Activated CD4-positive, alpha-beta memory T cell treated with anti-CD3 and anti-CD28 coated beads, Interleukin-2, amount 10 ng/mL, durations not matched to agents 7 days and 5 days (primary cell): ENCODE data around the gene PSMD13. TPM values are rescaled to one million over a fixed set of nuclear protein-coding genes. Genes with fewer than 3 reads are reported as not detected.
A peak's percentile ranks its signal among the peaks of the same experiment; 100 is the strongest.

Experiments used
- CTCF ChIA-PET: fragments of 350-600 bp; sonication (Branson Sonifier 250); formaldehyde crosslinking; loops from one replicate; lab custom pipeline; 2021; ENCODE audit warnings: antibody characterized with exemption, inconsistent platforms; lab: Charles Lee
- POLR2A ChIA-PET: fragments of 350-600 bp; sonication (Branson Sonifier 250); formaldehyde crosslinking; loops from one replicate; lab custom pipeline; 2021; ENCODE audit warnings: antibody characterized with exemption; lab: Charles Lee
- DNase-seq: peaks from one replicate; pipeline ENCODE4 v3.0.0-alpha.2; 2020
- H3K27ac Mint-ChIP-seq: one replicate; pipeline ENCODE4 v1.8.0; 2021; ENCODE audit warnings: mild to moderate bottlenecking, mixed read lengths
- H3K27me3 Mint-ChIP-seq: one replicate; pipeline ENCODE4 v1.8.0; 2021; ENCODE audit warnings: mixed read lengths
- H3K36me3 Mint-ChIP-seq: one replicate; pipeline ENCODE4 v1.8.0; 2021; ENCODE audit warnings: low read depth, mixed read lengths
- H3K4me1 Mint-ChIP-seq: one replicate; pipeline ENCODE4 v1.8.0; 2021; ENCODE audit warnings: mixed read lengths
- H3K4me3 Mint-ChIP-seq: one replicate; pipeline ENCODE4 v1.8.0; 2021; ENCODE audit warnings: mild to moderate bottlenecking, mixed read lengths
- H3K9me3 Mint-ChIP-seq: one replicate; pipeline ENCODE4 v1.8.0; 2021; ENCODE audit warnings: mixed read lengths
- total RNA-seq, 2 experiments: library from RNA; stranded (reverse); gene quantifications; one replicate each; pipeline ENCODE4 v1.2.3, GENCODE V29; 2021

PSMD13 gene
- total RNA-seq, 2 experiments from 2014 or later, result 156 to 160 TPM

DNA sequence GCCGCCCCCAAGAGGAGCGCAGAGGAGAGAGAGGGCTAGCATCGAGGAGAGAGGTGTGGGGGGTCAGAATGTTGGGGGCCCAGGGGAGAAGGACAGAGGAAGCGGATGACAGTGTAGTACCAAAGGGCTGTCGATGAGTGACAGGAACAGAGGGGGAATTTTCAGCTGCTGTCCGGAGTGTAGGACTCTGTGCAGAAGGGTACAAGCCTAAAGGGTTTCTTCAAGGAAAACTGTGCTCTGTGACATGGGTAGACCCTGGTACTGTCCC is 36.1 kb downstream of the PSMD13 start:
- ChIA-PET CTCF (no interaction called here), POLR2A (interaction anchor here (1.0 to 1.3 kb wide), 2 partner anchors 16 to 57 kb away, joined by 3 read pairs; partner anchors contain the start of gene PGGHG)
- H3K4me1 Mint-ChIP-seq, result peaks cover 37% of the 10 kb centered on the region

DNA sequence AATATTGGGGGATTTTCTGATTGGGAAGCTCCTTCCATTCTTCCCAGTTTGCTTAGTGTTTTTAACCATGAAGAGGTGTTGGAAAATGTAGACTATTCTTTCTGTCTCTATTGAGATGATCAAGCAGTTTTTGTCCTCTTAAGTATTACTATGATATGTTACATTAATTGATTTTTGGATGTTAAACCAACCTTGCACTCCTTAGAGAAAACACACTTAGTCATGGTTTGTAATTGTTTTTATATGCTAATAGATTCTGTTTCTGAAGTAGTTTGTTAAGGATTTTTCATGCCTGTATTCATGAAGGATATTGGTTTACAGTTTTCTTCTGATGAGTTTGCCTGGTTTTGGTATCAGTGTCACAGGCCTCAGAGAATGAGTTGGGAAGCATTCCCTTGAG is 39.4 kb downstream of the PSMD13 start:
- POLR2A ChIA-PET, result interaction anchor here (0.5 to 5.5 kb wide), 6 partner anchors 12 to 69 kb away, joined by 3 to 42 read pairs (median 4); partner anchors contain the start of genes BET1L, PGGHG and RIC8A
- Mint-ChIP-seq H3K4me3 (no peak overlapping the region), H3K27me3 (peaks cover 58% of the 10 kb centered on the region)

More for the DNA sequence above, 36.1 kb downstream of the PSMD13 start:
- DNase-seq, result no peak
- Mint-ChIP-seq H3K4me3 (no peak overlapping the region), H3K36me3 (peaks cover 26% of the 10 kb centered on the region), H3K9me3 (peaks cover 4% of the 10 kb centered on the region), H3K27ac (no peak overlapping the region), H3K27me3 (peaks cover 41% of the 10 kb centered on the region)

DNA sequence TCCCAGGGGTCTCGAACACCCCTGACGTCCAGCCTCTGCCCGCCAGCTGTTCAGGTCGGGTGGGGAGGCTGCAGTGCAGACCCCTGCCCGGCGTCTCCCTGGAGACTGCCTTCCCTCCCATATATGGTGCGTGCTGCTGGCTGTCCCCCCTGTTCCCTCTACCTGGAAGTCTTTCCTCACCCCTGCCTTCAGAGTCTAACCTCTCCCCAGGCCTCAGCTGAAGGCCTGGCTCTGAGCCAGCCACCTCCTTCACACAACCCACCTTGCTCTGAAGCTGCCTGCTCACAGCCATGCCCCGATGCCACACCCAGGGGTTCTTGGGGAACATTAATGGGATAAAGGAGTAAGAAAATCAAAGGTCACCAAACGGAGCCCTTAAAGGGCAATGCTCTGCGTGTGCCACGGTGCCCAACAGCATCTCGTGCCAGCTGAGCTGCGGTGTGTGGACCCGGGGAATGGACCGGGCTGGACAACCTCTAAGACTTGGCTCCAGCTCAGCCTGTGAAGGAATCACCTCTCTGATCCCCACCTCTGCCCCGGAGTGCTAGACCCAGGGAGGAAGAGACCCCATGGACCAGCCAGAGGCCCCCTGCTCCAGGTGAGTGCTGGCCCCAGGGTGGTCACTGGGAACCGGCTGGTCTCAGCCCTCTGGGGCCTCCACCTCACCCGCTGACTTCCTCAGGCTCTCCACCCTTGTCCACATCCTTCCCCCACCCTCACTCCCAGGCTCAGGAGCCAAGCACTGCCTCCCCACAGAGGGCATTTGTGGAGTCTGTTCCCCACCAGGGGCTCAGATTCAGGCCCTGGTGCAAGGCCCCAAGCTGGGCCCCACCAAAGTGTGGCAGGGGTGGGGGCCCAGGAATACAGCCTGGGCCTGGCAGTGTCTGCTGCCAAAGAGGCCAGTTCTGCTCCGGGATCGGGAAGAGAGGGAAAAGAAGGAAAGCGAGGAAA is 41.5 kb downstream of the PSMD13 start, which contains the start of gene NLRP6:
Gene NLRP6 (plus strand): TSS at position 407 of the 951 bp plus-strand sequence. CDS start 163 bp downstream, at position 570.
- Mint-ChIP-seq H3K27me3 (peaks cover 71% of the 10 kb centered on the region), H3K27ac (peak within 1 kb of the TSS; percentile 44), H3K4me3 (peak within 1 kb of the TSS; percentile 65), H3K4me1 (peaks cover 47% of the 10 kb centered on the region), H3K9me3 (peaks cover 4% of the 10 kb centered on the region), H3K36me3 (peaks cover 24% of the 10 kb centered on the region)
- ChIA-PET POLR2A (interaction anchor here (1.0 to 8.1 kb wide), 7 partner anchors 10 to 257 kb away, joined by 3 to 75 read pairs (median 14); partner anchors contain the start of genes HRAS, PGGHG and PSMD13), CTCF (interaction anchor here (0.6 to 2.8 kb wide), 4 partner anchors 26 to 86 kb away, joined by 3 to 13 read pairs (median 3); no protein-coding TSS in a partner anchor)
- DNase-seq, result peak; percentile 15

More for the DNA sequence above, 39.4 kb downstream of the PSMD13 start:
- Mint-ChIP-seq H3K36me3 (peaks cover 16% of the 10 kb centered on the region), H3K9me3 (peaks cover 4% of the 10 kb centered on the region), H3K27ac (no peak overlapping the region), H3K4me1 (peaks cover 28% of the 10 kb centered on the region)
- CTCF ChIA-PET, result interaction anchor here (1.2 kb wide), 1 partner anchor 26 kb away, joined by 3 read pairs; no protein-coding TSS in a partner anchor
- no peak for DNase-seq

- Mint-ChIP-seq H3K27me3 (peaks cover 69% of the 10 kb centered on the region), H3K4me1 (peaks cover 47% of the 10 kb centered on the region), H3K4me3 (peak overlapping the region; percentile 65), H3K27ac (no peak overlapping the region), H3K36me3 (peaks cover 24% of the 10 kb centered on the region), H3K9me3 (peaks cover 4% of the 10 kb centered on the region)
- CTCF ChIA-PET, result interaction anchor here (1.0 to 2.8 kb wide), 3 partner anchors 25 to 37 kb away, joined by 3 to 13 read pairs (median 4); no protein-coding TSS in a partner anchor
- POLR2A ChIA-PET, result interaction anchor here (0.7 to 8.1 kb wide), 9 partner anchors 8 to 72 kb away, joined by 3 to 75 read pairs (median 14); partner anchors contain the start of genes BET1L, PGGHG, PSMD13 and RIC8A
- DNase-seq, result peak; percentile 19
Observed at GRCh38 chr11:279040-279965, 42.5 kb downstream of the PSMD13 start.

DNA sequence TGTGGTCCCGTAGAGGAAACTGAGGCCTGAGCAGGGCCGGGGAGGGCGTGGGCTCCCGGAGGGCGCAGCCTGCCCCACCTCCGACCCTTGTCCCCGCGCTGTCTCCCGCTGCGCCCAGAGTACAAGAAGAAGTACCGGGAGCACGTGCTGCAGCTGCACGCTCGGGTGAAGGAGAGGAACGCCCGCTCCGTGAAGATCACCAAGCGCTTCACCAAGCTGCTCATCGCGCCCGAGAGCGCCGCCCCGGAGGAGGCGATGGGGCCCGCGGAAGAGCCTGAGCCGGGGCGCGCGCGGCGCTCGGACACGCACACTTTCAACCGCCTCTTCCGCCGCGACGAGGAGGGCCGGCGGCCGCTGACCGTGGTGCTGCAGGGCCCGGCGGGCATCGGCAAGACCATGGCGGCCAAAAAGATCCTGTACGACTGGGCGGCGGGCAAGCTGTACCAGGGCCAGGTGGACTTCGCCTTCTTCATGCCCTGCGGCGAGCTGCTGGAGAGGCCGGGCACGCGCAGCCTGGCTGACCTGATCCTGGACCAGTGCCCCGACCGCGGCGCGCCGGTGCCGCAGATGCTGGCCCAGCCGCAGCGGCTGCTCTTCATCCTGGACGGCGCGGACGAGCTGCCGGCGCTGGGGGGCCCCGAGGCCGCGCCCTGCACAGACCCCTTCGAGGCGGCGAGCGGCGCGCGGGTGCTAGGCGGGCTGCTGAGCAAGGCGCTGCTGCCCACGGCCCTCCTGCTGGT is 43.4 kb downstream of the PSMD13 start:
- DNase-seq, result peak; percentile 54
- Mint-ChIP-seq H3K27me3 (peaks cover 68% of the 10 kb centered on the region), H3K4me1 (peaks cover 47% of the 10 kb centered on the region), H3K27ac (peak overlapping the region; percentile 66), H3K9me3 (peaks cover 4% of the 10 kb centered on the region), H3K36me3 (peaks cover 24% of the 10 kb centered on the region), H3K4me3 (peak overlapping the region; percentile 69)
- ChIA-PET POLR2A (interaction anchor here (0.7 to 8.1 kb wide), 9 partner anchors 8 to 73 kb away, joined by 3 to 75 read pairs (median 14); partner anchors contain the start of genes BET1L, PGGHG and RIC8A), CTCF (interaction anchor here (1.1 to 2.8 kb wide), 5 partner anchors 25 to 38 kb away, joined by 3 to 13 read pairs (median 4); no protein-coding TSS in a partner anchor)

DNA sequence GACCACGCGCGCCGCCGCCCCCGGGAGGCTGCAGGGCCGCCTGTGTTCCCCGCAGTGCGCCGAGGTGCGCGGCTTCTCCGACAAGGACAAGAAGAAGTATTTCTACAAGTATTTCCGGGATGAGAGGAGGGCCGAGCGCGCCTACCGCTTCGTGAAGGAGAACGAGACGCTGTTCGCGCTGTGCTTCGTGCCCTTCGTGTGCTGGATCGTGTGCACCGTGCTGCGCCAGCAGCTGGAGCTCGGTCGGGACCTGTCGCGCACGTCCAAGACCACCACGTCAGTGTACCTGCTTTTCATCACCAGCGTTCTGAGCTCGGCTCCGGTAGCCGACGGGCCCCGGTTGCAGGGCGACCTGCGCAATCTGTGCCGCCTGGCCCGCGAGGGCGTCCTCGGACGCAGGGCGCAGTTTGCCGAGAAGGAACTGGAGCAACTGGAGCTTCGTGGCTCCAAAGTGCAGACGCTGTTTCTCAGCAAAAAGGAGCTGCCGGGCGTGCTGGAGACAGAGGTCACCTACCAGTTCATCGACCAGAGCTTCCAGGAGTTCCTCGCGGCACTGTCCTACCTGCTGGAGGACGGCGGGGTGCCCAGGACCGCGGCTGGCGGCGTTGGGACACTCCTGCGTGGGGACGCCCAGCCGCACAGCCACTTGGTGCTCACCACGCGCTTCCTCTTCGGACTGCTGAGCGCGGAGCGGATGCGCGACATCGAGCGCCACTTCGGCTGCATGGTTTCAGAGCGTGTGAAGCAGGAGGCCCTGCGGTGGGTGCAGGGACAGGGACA is 44.1 kb downstream of the PSMD13 start:
- Mint-ChIP-seq H3K4me1 (peaks cover 51% of the 10 kb centered on the region), H3K9me3 (peaks cover 4% of the 10 kb centered on the region), H3K36me3 (peaks cover 23% of the 10 kb centered on the region), H3K27ac (peak overlapping the region; percentile 52), H3K4me3 (peak overlapping the region; percentile 66), H3K27me3 (peaks cover 62% of the 10 kb centered on the region)
- ChIA-PET POLR2A (interaction anchor here (0.9 to 8.1 kb wide), 9 partner anchors 7 to 44 kb away, joined by 3 to 75 read pairs (median 14); partner anchors contain the start of gene PGGHG), CTCF (interaction anchor here (1.1 to 1.8 kb wide), 4 partner anchors 25 to 74 kb away, joined by 3 to 9 read pairs (median 4); no protein-coding TSS in a partner anchor)
- DNase-seq, result peak; percentile 54

GRCh38 chr11:281486-282161 is 44.8 kb downstream of the PSMD13 start:
- peak overlapping the region; percentile 66 for H3K4me3 Mint-ChIP-seq
- ChIA-PET CTCF (interaction anchor here (1.1 to 1.8 kb wide), 3 partner anchors 31 to 74 kb away, joined by 3 to 9 read pairs (median 4); no protein-coding TSS in a partner anchor), POLR2A (interaction anchor here (0.9 to 8.1 kb wide), 7 partner anchors 9 to 35 kb away, joined by 3 to 75 read pairs (median 14); no protein-coding TSS in a partner anchor)
- H3K4me1 Mint-ChIP-seq, result peaks cover 53% of the 10 kb centered on the region
- H3K36me3 Mint-ChIP-seq, result peaks cover 18% of the 10 kb centered on the region
- peaks cover 4% of the 10 kb centered on the region for H3K9me3 Mint-ChIP-seq
- no peak for DNase-seq
- H3K27me3 Mint-ChIP-seq, result peaks cover 55% of the 10 kb centered on the region
- H3K27ac Mint-ChIP-seq, result no peak overlapping the region

GRCh38 chr11:282171-282570 is 45.4 kb downstream of the PSMD13 start:
- Mint-ChIP-seq H3K4me1 (peaks cover 53% of the 10 kb centered on the region), H3K27me3 (peaks cover 54% of the 10 kb centered on the region), H3K4me3 (peak overlapping the region; percentile 66), H3K36me3 (peaks cover 14% of the 10 kb centered on the region), H3K9me3 (peaks cover 4% of the 10 kb centered on the region), H3K27ac (no peak overlapping the region)
- POLR2A ChIA-PET, result interaction anchor here (1.0 to 8.1 kb wide), 4 partner anchors 8 to 73 kb away, joined by 3 to 75 read pairs (median 10); no protein-coding TSS in a partner anchor
- peak; percentile 10 for DNase-seq
- CTCF ChIA-PET, result interaction anchor here (1.7 kb wide), 1 partner anchor 31 kb away, joined by 9 read pairs; no protein-coding TSS in a partner anchor

DNA sequence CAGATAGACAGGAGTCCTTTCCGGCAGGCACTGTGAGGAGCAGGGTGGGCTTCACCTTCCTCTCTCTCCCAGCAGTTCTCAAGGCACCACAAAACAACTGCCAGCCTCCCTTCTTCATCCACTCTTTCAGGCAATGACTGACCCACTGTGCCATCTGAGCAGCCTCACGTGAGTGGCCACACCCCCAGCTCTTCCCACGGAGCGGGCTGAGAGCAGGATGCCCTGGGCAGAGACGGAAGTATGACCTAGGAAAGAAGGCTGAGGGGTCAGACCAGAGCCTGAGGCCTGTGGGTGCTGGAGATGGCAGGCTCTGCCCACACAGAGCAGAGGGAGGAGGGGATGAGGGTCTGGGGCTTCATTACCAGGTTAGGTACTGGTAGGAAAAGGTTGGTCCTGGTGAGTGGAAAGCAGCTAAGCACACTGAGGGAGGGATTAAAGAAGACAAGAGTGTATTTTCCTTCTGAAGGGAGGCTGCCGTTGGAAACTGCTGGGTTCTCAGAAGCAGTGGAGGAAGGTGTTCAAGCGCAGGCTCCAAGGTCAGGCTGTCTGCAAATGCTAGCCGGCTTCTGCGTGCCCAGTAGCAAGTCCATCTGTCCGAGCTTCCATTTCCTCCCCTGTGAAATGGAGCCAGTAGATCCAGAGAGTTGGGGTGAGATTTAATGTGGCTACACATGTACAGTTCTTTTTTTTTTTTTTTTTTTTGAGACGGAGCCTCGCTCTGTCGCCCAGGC is 46.0 kb downstream of the PSMD13 start:
- Mint-ChIP-seq H3K27me3 (peaks cover 49% of the 10 kb centered on the region), H3K36me3 (peaks cover 12% of the 10 kb centered on the region), H3K4me3 (peak overlapping the region; percentile 66), H3K27ac (no peak overlapping the region), H3K9me3 (peaks cover under 1% of the 10 kb centered on the region), H3K4me1 (peaks cover 52% of the 10 kb centered on the region)
- DNase-seq, result peak; percentile 11
- ChIA-PET CTCF (interaction anchor here (0.8 kb wide), 1 partner anchor 31 kb away, joined by 3 read pairs; no protein-coding TSS in a partner anchor), POLR2A (interaction anchor here (1.0 to 8.1 kb wide), 3 partner anchors 15 to 76 kb away, joined by 3 to 75 read pairs (median 4); partner anchors contain the start of genes BET1L and RIC8A)
